ENCODE measurements around the gene TDRD9. TPM values are rescaled to one million over a fixed set of nuclear protein-coding genes. Genes with fewer than 3 reads are reported as not detected.

The TDRD9 gene
- polyA plus RNA-seq, 1 donor from 2014 or later: 15.9 TPM

- Histone ChIP-seq H3K79me2 (replicated peaks; ENCODE audit: insufficient read depth, low read length) (no peaks in the 10 kb centered on the region), H3F3A (ENCODE audit: insufficient read depth, low read length, poor library complexity, severe bottlenecking) (no peaks in the 10 kb centered on the region), H3K27ac (ENCODE audit: low read length) (no peak overlapping the region), H3K36me3 (ENCODE audit: insufficient read depth, low read length) (no peaks in the 10 kb centered on the region), H3K4me2 (ENCODE audit: low read length) (no peak overlapping the region), H3K9me3 (ENCODE audit: low read length) (no peaks in the 10 kb centered on the region), H3K27me3 (ENCODE audit: insufficient read depth, low read depth, low read length) (no peaks in the 10 kb centered on the region), H3K9me2 (ENCODE audit: insufficient read depth, low read length) (no peaks in the 10 kb centered on the region), H3K4me3 (ENCODE audit: low read length) (no peak overlapping the region), H4K20me1 (ENCODE audit: insufficient read depth) (no peaks in the 10 kb centered on the region), H3K9ac (ENCODE audit: low read length) (no peak overlapping the region), H2AFZ (ENCODE audit: low read depth, low read length) (no peak overlapping the region)
- TF ChIP-seq RAD21 (conservative IDR thresholded peaks at IDR 0.05): no peak
- no peak for TF ChIP-seq EZH2 (IDR thresholded peaks at IDR 0.05; ENCODE audit: borderline replicate concordance, insufficient read depth, low read length, poor library complexity, severe bottlenecking)
- no peak for TF ChIP-seq EP300 (conservative IDR thresholded peaks at IDR 0.05; ENCODE audit: poor library complexity, severe bottlenecking)
- no peak for TF ChIP-seq REST (IDR thresholded peaks at IDR 0.05; ENCODE audit: borderline replicate concordance)
- TF ChIP-seq CTCF (IDR thresholded peaks at IDR 0.05; ENCODE audit: poor library complexity, severe bottlenecking): no peak
- no peak for TF ChIP-seq POLR2AphosphoS5 (IDR thresholded peaks at IDR 0.05)
- no peak for TF ChIP-seq MXI1 (conservative IDR thresholded peaks at IDR 0.05; ENCODE audit: poor library complexity, severe bottlenecking)
- no peak for TF ChIP-seq SMC3 (conservative IDR thresholded peaks at IDR 0.05; ENCODE audit: poor library complexity)
- no peak for TF ChIP-seq TAF1 (IDR thresholded peaks at IDR 0.05; ENCODE audit: low read depth)
Observed at GRCh38 chr14:104023325-104024055, 95.2 kb downstream of the TDRD9 start.

GRCh38 chr14:104025534-104025933 is 97.3 kb downstream of the TDRD9 start:
- Histone ChIP-seq H3K4me2 (ENCODE audit: low read length) (no peak overlapping the region), H3K4me3 (ENCODE audit: low read length) (no peak overlapping the region), H3K36me3 (ENCODE audit: insufficient read depth, low read length) (no peaks in the 10 kb centered on the region), H3K9me2 (ENCODE audit: insufficient read depth, low read length) (no peaks in the 10 kb centered on the region), H3F3A (ENCODE audit: insufficient read depth, low read length, poor library complexity, severe bottlenecking) (no peaks in the 10 kb centered on the region), H3K9ac (ENCODE audit: low read length) (no peak overlapping the region), H2AFZ (ENCODE audit: low read depth, low read length) (no peak overlapping the region), H3K79me2 (replicated peaks; ENCODE audit: insufficient read depth, low read length) (no peaks in the 10 kb centered on the region), H3K27ac (ENCODE audit: low read length) (no peak overlapping the region), H3K27me3 (ENCODE audit: insufficient read depth, low read depth, low read length) (no peaks in the 10 kb centered on the region), H4K20me1 (ENCODE audit: insufficient read depth) (no peaks in the 10 kb centered on the region), H3K9me3 (ENCODE audit: low read length) (no peaks in the 10 kb centered on the region)
- TF ChIP-seq REST (IDR thresholded peaks at IDR 0.05; ENCODE audit: borderline replicate concordance) (no peak), EZH2 (IDR thresholded peaks at IDR 0.05; ENCODE audit: borderline replicate concordance, insufficient read depth, low read length, poor library complexity, severe bottlenecking) (no peak), MXI1 (conservative IDR thresholded peaks at IDR 0.05; ENCODE audit: poor library complexity, severe bottlenecking) (no peak), SMC3 (conservative IDR thresholded peaks at IDR 0.05; ENCODE audit: poor library complexity) (no peak), POLR2AphosphoS5 (IDR thresholded peaks at IDR 0.05) (no peak), CTCF (IDR thresholded peaks at IDR 0.05; ENCODE audit: poor library complexity, severe bottlenecking) (no peak), EP300 (conservative IDR thresholded peaks at IDR 0.05; ENCODE audit: poor library complexity, severe bottlenecking) (no peak), RAD21 (conservative IDR thresholded peaks at IDR 0.05) (no peak), TAF1 (IDR thresholded peaks at IDR 0.05; ENCODE audit: low read depth) (no peak)

Data from neural cell (in vitro differentiated cells).